Naive B cell (primary cell): Measurements from ENCODE around the gene TEAD1. TPM values are rescaled to one million over a fixed set of nuclear protein-coding genes. Genes with fewer than 3 reads are reported as not detected.
A peak's percentile ranks its signal among the peaks of the same experiment; 100 is the strongest.

Experiments
- ATAC-seq, 2 donors: fragments of 150-1000 bp; cut with Tn5 transposase; 2 replicates each; pipeline ENCODE4 v1.10.0; 2021; ENCODE audit warnings: low read depth in 2 of 2, mild to moderate bottlenecking in 2 of 2, moderate library complexity in 2 of 2
- DNase-seq: peaks from one replicate; pipeline ENCODE4 v3.0.0; 2022
- H3K27ac Mint-ChIP-seq, 6 donors: one replicate each; pipeline ENCODE4 v1.8.0; 2020 to 2022; ENCODE audit warnings: mild to moderate bottlenecking in 6 of 6, mixed read lengths in 6 of 6, moderate library complexity in 5 of 6, inconsistent platforms in 2 of 6
- H3K27me3 Mint-ChIP-seq, 3 donors: one replicate each; pipeline ENCODE4 v1.8.0; 2021 to 2022; ENCODE audit warnings: mixed read lengths in 3 of 3, mild to moderate bottlenecking in 1 of 3
- H3K36me3 Mint-ChIP-seq, 2 donors: one replicate each; pipeline ENCODE4 v1.8.0; 2020 to 2022; ENCODE audit warnings: mixed read lengths in 2 of 2, inconsistent platforms in 1 of 2, mild to moderate bottlenecking in 1 of 2
- H3K4me1 Mint-ChIP-seq, 3 donors: one replicate each; pipeline ENCODE4 v1.8.0; 2020 to 2022; ENCODE audit warnings: mixed read lengths in 3 of 3, inconsistent platforms in 1 of 3, mild to moderate bottlenecking in 1 of 3, moderate library complexity in 1 of 3
- H3K4me3 Mint-ChIP-seq, 8 donors: one replicate each; pipeline ENCODE4 v1.8.0; 2020 to 2022; ENCODE audit warnings: mild to moderate bottlenecking in 8 of 8, mixed read lengths in 8 of 8, moderate library complexity in 8 of 8, inconsistent platforms in 2 of 8
- H3K9me3 Mint-ChIP-seq, 7 donors: one replicate each; pipeline ENCODE4 v1.8.0; 2020 to 2022; ENCODE audit warnings: mixed read lengths in 7 of 7, mild to moderate bottlenecking in 5 of 7, inconsistent platforms in 2 of 7, moderate library complexity in 1 of 7
- polyA plus RNA-seq, 6 donors: library from polyadenylated mRNA; unstranded; fragments of 300-500 nt; fragmentation: Illumina TruSeq; gene quantifications; one replicate each; pipeline ENCODE4 v1.2.3, GENCODE V29; 2021; ENCODE audit warnings: low read depth in 6 of 6

TEAD1 gene
- polyA plus RNA-seq, 6 donors from 2014 or later, result not detected

GRCh38 chr11:12806113-12806512 is 131.9 kb downstream of the TEAD1 start:
- no peak overlapping the region for H3K4me3 Mint-ChIP-seq
- peak overlapping the region in 1 of 6 donors; percentile 25 for H3K27ac Mint-ChIP-seq
- peaks cover 17 to 21% (median 20%) of the 10 kb centered on the region in 3 donors for H3K27me3 Mint-ChIP-seq
- no peaks in the 10 kb centered on the region for H3K36me3 Mint-ChIP-seq
- ATAC-seq (no peak), DNase-seq (no peak)
- peaks cover 0 to 4% (median 0%) of the 10 kb centered on the region in 7 donors for H3K9me3 Mint-ChIP-seq
- no peaks in the 10 kb centered on the region for H3K4me1 Mint-ChIP-seq

- Mint-ChIP-seq H3K27me3 (peaks cover 23 to 32% (median 29%) of the 10 kb centered on the region in 3 donors), H3K27ac (no peak overlapping the region), H3K4me3 (no peak overlapping the region), H3K4me1 (no peaks in the 10 kb centered on the region), H3K36me3 (no peaks in the 10 kb centered on the region), H3K9me3 (peaks cover 0 to 4% (median 0%) of the 10 kb centered on the region in 7 donors)
- no peak for ATAC-seq
- DNase-seq, result no peak
These were observed 133.4 kb downstream of the TEAD1 start for GRCh38 chr11:12807621-12808020.

- H3K27ac Mint-ChIP-seq, result no peak overlapping the region
- H3K36me3 Mint-ChIP-seq, result no peaks in the 10 kb centered on the region
- peaks cover 0 to 4% (median 0%) of the 10 kb centered on the region in 7 donors for H3K9me3 Mint-ChIP-seq
- H3K4me1 Mint-ChIP-seq, result no peaks in the 10 kb centered on the region
- peaks cover 19 to 33% (median 27%) of the 10 kb centered on the region in 3 donors for H3K27me3 Mint-ChIP-seq
- H3K4me3 Mint-ChIP-seq, result no peak overlapping the region
- no peak for ATAC-seq
- no peak for DNase-seq
These were observed 134.3 kb downstream of the TEAD1 start for GRCh38 chr11:12808519-12808918.

- no peak for ATAC-seq
- no peak overlapping the region for H3K4me3 Mint-ChIP-seq
- peaks cover 0 to 4% (median 0%) of the 10 kb centered on the region in 7 donors for H3K9me3 Mint-ChIP-seq
- H3K36me3 Mint-ChIP-seq, result no peaks in the 10 kb centered on the region
- DNase-seq, result no peak
- H3K27me3 Mint-ChIP-seq, result peaks cover 20 to 28% (median 25%) of the 10 kb centered on the region in 3 donors
- no peak overlapping the region for H3K27ac Mint-ChIP-seq
- no peaks in the 10 kb centered on the region for H3K4me1 Mint-ChIP-seq
These were observed 135.1 kb downstream of the TEAD1 start for GRCh38 chr11:12809364-12809763.

- Mint-ChIP-seq H3K36me3 (no peaks in the 10 kb centered on the region), H3K4me3 (no peak overlapping the region), H3K9me3 (peaks cover 0 to 4% (median 0%) of the 10 kb centered on the region in 7 donors), H3K27me3 (peaks cover 17 to 28% (median 25%) of the 10 kb centered on the region in 3 donors), H3K4me1 (no peaks in the 10 kb centered on the region), H3K27ac (no peak overlapping the region)
- ATAC-seq (no peak), DNase-seq (no peak)
These were observed 135.8 kb downstream of the TEAD1 start for GRCh38 chr11:12809864-12810567.

- Mint-ChIP-seq H3K27me3 (peaks cover 17 to 28% (median 25%) of the 10 kb centered on the region in 3 donors), H3K4me3 (no peak overlapping the region), H3K27ac (peak overlapping the region in 1 of 6 donors; percentile 54), H3K9me3 (peaks cover 0 to 4% (median 0%) of the 10 kb centered on the region in 7 donors), H3K4me1 (no peaks in the 10 kb centered on the region), H3K36me3 (no peaks in the 10 kb centered on the region)
- ATAC-seq, result no peak
- no peak for DNase-seq
These were observed 136.3 kb downstream of the TEAD1 start for GRCh38 chr11:12810568-12810894.

GRCh38 chr11:12811861-12812260 is 137.6 kb downstream of the TEAD1 start:
- no peak for DNase-seq
- peaks cover 18 to 37% (median 25%) of the 10 kb centered on the region in 3 donors for H3K27me3 Mint-ChIP-seq

GRCh38 chr11:12812849-12813248 is 138.6 kb downstream of the TEAD1 start:
- DNase-seq (no peak), ATAC-seq (no peak)
- H3K27me3 Mint-ChIP-seq, result peaks cover 18 to 38% (median 19%) of the 10 kb centered on the region in 3 donors
- peaks cover 0 to 4% (median 0%) of the 10 kb centered on the region in 7 donors for H3K9me3 Mint-ChIP-seq
- H3K4me3 Mint-ChIP-seq, result no peak overlapping the region
- H3K4me1 Mint-ChIP-seq, result no peaks in the 10 kb centered on the region
- no peaks in the 10 kb centered on the region for H3K36me3 Mint-ChIP-seq
- H3K27ac Mint-ChIP-seq, result no peak overlapping the region

More at GRCh38 chr11:12811861-12812260, 137.6 kb downstream of the TEAD1 start:
- no peak for ATAC-seq
- no peak overlapping the region for H3K4me3 Mint-ChIP-seq
- peaks cover 0 to 4% (median 0%) of the 10 kb centered on the region in 7 donors for H3K9me3 Mint-ChIP-seq
- H3K27ac Mint-ChIP-seq, result no peak overlapping the region
- H3K36me3 Mint-ChIP-seq, result no peaks in the 10 kb centered on the region
- no peaks in the 10 kb centered on the region for H3K4me1 Mint-ChIP-seq

- Mint-ChIP-seq H3K36me3 (no peaks in the 10 kb centered on the region), H3K4me3 (no peak overlapping the region), H3K27me3 (peaks cover 18 to 40% (median 19%) of the 10 kb centered on the region in 3 donors), H3K4me1 (no peaks in the 10 kb centered on the region), H3K27ac (no peak overlapping the region), H3K9me3 (peaks cover 0 to 4% (median 0%) of the 10 kb centered on the region in 7 donors)
- ATAC-seq, result no peak
- DNase-seq, result no peak
These were observed 139.4 kb downstream of the TEAD1 start for GRCh38 chr11:12813371-12814225.

- Mint-ChIP-seq H3K4me1 (no peaks in the 10 kb centered on the region), H3K27ac (no peak overlapping the region), H3K9me3 (peaks cover 0 to 4% (median 0%) of the 10 kb centered on the region in 7 donors), H3K36me3 (no peaks in the 10 kb centered on the region), H3K27me3 (peaks cover 18 to 44% (median 19%) of the 10 kb centered on the region in 3 donors), H3K4me3 (no peak overlapping the region)
- DNase-seq (no peak), ATAC-seq (no peak)
These were observed 140.9 kb downstream of the TEAD1 start for GRCh38 chr11:12815129-12815480.

- DNase-seq, result no peak
- Mint-ChIP-seq H3K4me1 (no peaks in the 10 kb centered on the region), H3K4me3 (no peak overlapping the region), H3K27ac (no peak overlapping the region), H3K9me3 (peaks cover 0 to 2% (median 0%) of the 10 kb centered on the region in 7 donors), H3K27me3 (peaks cover 18 to 44% (median 19%) of the 10 kb centered on the region in 3 donors), H3K36me3 (no peaks in the 10 kb centered on the region)
- ATAC-seq, result no peak
These were observed 141.8 kb downstream of the TEAD1 start for GRCh38 chr11:12815931-12816494.

- Mint-ChIP-seq H3K4me3 (no peak overlapping the region), H3K4me1 (no peaks in the 10 kb centered on the region), H3K27me3 (peaks cover 5 to 41% (median 18%) of the 10 kb centered on the region in 3 donors), H3K36me3 (peaks cover 0 to 5% of the 10 kb centered on the region in 2 donors), H3K27ac (no peak overlapping the region), H3K9me3 (peaks cover 0 to 1% (median 0%) of the 10 kb centered on the region in 7 donors)
- DNase-seq, result no peak
- ATAC-seq, result no peak
These were observed 143.6 kb downstream of the TEAD1 start for GRCh38 chr11:12817681-12818332.
